SK-N-SH (cell line): ENCODE results near the gene PHC2. TPM values are rescaled to one million over a fixed set of nuclear protein-coding genes. Genes with fewer than 3 reads are reported as not detected.
"Not testable (repeated sequence)": the region's sequence is repeated elsewhere in the genome, so short reads cannot be mapped to it uniquely, and the experiment has no call there.

Experiments
- CTCF ChIA-PET: fragments of 300-600, 350-600 bp; formaldehyde crosslinking; extraction: SDS; loops from one replicate; lab custom pipeline; 2021; lab: Yijun Ruan, JAX
- POLR2A ChIA-PET: fragments of 350-600 bp; sonication (Branson Sonifier 250); formaldehyde crosslinking; extraction: SDS; loops from one replicate; lab custom pipeline; 2020; ENCODE audit warnings: antibody characterized with exemption, inconsistent platforms; lab: Yijun Ruan, JAX
- DNase-seq: peaks from one replicate; pipeline ENCODE4 v3.0.0; 2012
- H2AFZ ChIP-seq: fragments of 200-600 bp; sonication (generic); 2 replicates; pipeline ENCODE4 v1.8.1; 2016; ENCODE audit warnings: antibody characterized with exemption, mild to moderate bottlenecking, low read depth
- H3F3A ChIP-seq: fragments of 200-600 bp; sonication (generic); replicated peaks from 2 replicates; pipeline ENCODE3; 2016; ENCODE audit warnings: antibody characterized with exemption, mild to moderate bottlenecking; ENCODE audit not compliant: insufficient read depth
- H3K27ac ChIP-seq, 2 experiments: fragments of 200-500 bp in 1 of 2; fragments of 200-600 bp in 1 of 2; sonication (Bioruptor generic) in 1 of 2; sonication (generic), shearing (Covaris generic) in 1 of 2; 2 replicates each; pipeline versions ENCODE4 v1.5.1 to v1.6.1; 2014 to 2016; ENCODE audit warnings: low read depth in 2 of 2, inconsistent platforms in 1 of 2, low read length in 1 of 2, mild to moderate bottlenecking in 1 of 2, mixed read lengths in 1 of 2
- H3K27me3 ChIP-seq: fragments of 200-600 bp; sonication (generic), shearing (Covaris generic); 2 replicates; pipeline ENCODE4 v1.6.1; 2016; ENCODE audit warnings: mixed run types; ENCODE audit not compliant: insufficient read depth
- H3K36me3 ChIP-seq, 2 experiments: fragments of 200-500 bp in 1 of 2; fragments of 200-600 bp in 1 of 2; sonication (Bioruptor generic) in 1 of 2; sonication (generic) in 1 of 2; replicated peaks in 1 of 2; 2 replicates each; pipeline versions ENCODE3 to v1.5.1; 2014 to 2016; ENCODE audit warnings: low read length in 1 of 2, mild to moderate bottlenecking in 1 of 2; ENCODE audit not compliant: insufficient read depth in 2 of 2, control insufficient read depth in 1 of 2
- H3K4me1 ChIP-seq, 2 experiments: fragments of 200-500 bp in 1 of 2; fragments of 200-600 bp in 1 of 2; sonication (Bioruptor generic) in 1 of 2; sonication (generic), shearing (Covaris generic) in 1 of 2; 2 replicates each; pipeline versions ENCODE4 v1.5.1 to v1.6.1; 2014 to 2016; ENCODE audit warnings: low read depth in 1 of 2, low read length in 1 of 2, mixed run types in 1 of 2; ENCODE audit not compliant: insufficient read depth in 2 of 2, control insufficient read depth in 1 of 2
- H3K4me2 ChIP-seq: fragments of 200-600 bp; sonication (generic), shearing (Covaris generic); 2 replicates; pipeline ENCODE4 v1.6.1; 2017; ENCODE audit warnings: mixed run types
- H3K4me3 ChIP-seq, 2 experiments: fragments of 200-500 bp in 1 of 2; fragments of 200-600 bp in 1 of 2; sonication (Bioruptor generic) in 1 of 2; sonication (generic), shearing (Covaris generic) in 1 of 2; 2 replicates each; pipeline versions ENCODE4 v1.5.1 to v1.8.1; 2014 to 2016; ENCODE audit warnings: low read depth in 2 of 2, inconsistent platforms in 1 of 2, low read length in 1 of 2, mild to moderate bottlenecking in 1 of 2, mixed read lengths in 1 of 2, moderate library complexity in 1 of 2
- H3K79me2 ChIP-seq: fragments of 200-600 bp; sonication (generic); 2 replicates; pipeline ENCODE4 v1.8.1; 2017; ENCODE audit warnings: mild to moderate bottlenecking; ENCODE audit not compliant: insufficient read depth
- H3K9ac ChIP-seq: fragments of 200-600 bp; sonication (generic); 2 replicates; pipeline ENCODE4 v1.6.1; 2017; ENCODE audit warnings: mixed run types
- H3K9me2 ChIP-seq: fragments of 200-600 bp; sonication (generic); 2 replicates; pipeline ENCODE4 v1.6.1; 2017; ENCODE audit warnings: mixed run types
- H3K9me3 ChIP-seq: fragments of 200-600 bp; sonication (generic); 2 replicates; pipeline ENCODE4 v1.6.1; 2017; ENCODE audit warnings: mixed run types, mild to moderate bottlenecking, moderate library complexity
- H4K20me1 ChIP-seq: fragments of 200-600 bp; sonication (generic); 2 replicates; pipeline ENCODE4 v1.6.1; 2017; ENCODE audit warnings: mild to moderate bottlenecking, mixed run types; ENCODE audit not compliant: insufficient read depth
- EP300 ChIP-seq, 2 experiments: IDR thresholded peaks; 2 replicates each; pipeline versions ENCODE4 v1.4.0 to v1.6.1; 2012; ENCODE audit warnings: borderline replicate concordance in 1 of 2, low read depth in 1 of 2, low read length in 1 of 2
- EZH2phosphoT487 ChIP-seq: fragments of 200-600 bp; sonication (generic); IDR thresholded peaks from 2 replicates; pipeline ENCODE4 v1.6.1; 2017; ENCODE audit warnings: low read depth, mixed run types, mild to moderate bottlenecking, antibody characterized with exemption, moderate library complexity, borderline replicate concordance
- FOSL2 ChIP-seq: IDR thresholded peaks from 2 replicates; pipeline ENCODE4 v1.4.0; 2012; ENCODE audit warnings: low read depth, mild to moderate bottlenecking, moderate library complexity, borderline replicate concordance
- MXI1 ChIP-seq: IDR thresholded peaks from 2 replicates; pipeline ENCODE4 v1.6.1; 2012; ENCODE audit warnings: mild to moderate bottlenecking, low read depth, low read length, improper control_type of control experiment
- NFIC ChIP-seq: IDR thresholded peaks from 2 replicates; pipeline ENCODE4 v1.4.0; 2012; ENCODE audit warnings: borderline replicate concordance
- RFX5 ChIP-seq: IDR thresholded peaks from 2 replicates; pipeline ENCODE4 v1.6.1; 2012; ENCODE audit warnings: mild to moderate bottlenecking, improper control_type of control experiment, low read length
- ZBTB33 ChIP-seq: IDR thresholded peaks from 2 replicates; pipeline ENCODE4 v1.4.0; 2012; ENCODE audit warnings: low read depth, borderline replicate concordance
- WGBS: methylation state at CpG from one replicate; pipeline ENCODE4 v1.1.6; 2017; ENCODE audit warnings: low lambda C conversion rate; 5-methylcytosine and 5-hydroxymethylcytosine counted together
- polyA plus RNA-seq, 3 experiments: library from polyadenylated mRNA; depleted of rRNA; stranded (reverse); fragments of >200 nt; gene quantifications; 2 replicates each; pipeline ENCODE4 v1.2.3, GENCODE V29; 2012
- TF ChIP-seq, protein P1 (sequence below): IDR thresholded peaks from 2 replicates; pipeline ENCODE4 v1.6.1; 2012; ENCODE audit warnings: mild to moderate bottlenecking, low read depth, low read length, moderate library complexity
- TF ChIP-seq, protein P2 (sequence below): fragments of 150-350 bp; IDR thresholded peaks from 2 replicates; pipeline ENCODE4 v1.6.1; 2017; ENCODE audit warnings: antibody characterized with exemption, low read length, low read depth, borderline replicate concordance

PHC2 gene
- polyA plus RNA-seq, 1 of the 3 experiments (the other 2 are of a cell fraction), result 98.7 TPM

DNA sequence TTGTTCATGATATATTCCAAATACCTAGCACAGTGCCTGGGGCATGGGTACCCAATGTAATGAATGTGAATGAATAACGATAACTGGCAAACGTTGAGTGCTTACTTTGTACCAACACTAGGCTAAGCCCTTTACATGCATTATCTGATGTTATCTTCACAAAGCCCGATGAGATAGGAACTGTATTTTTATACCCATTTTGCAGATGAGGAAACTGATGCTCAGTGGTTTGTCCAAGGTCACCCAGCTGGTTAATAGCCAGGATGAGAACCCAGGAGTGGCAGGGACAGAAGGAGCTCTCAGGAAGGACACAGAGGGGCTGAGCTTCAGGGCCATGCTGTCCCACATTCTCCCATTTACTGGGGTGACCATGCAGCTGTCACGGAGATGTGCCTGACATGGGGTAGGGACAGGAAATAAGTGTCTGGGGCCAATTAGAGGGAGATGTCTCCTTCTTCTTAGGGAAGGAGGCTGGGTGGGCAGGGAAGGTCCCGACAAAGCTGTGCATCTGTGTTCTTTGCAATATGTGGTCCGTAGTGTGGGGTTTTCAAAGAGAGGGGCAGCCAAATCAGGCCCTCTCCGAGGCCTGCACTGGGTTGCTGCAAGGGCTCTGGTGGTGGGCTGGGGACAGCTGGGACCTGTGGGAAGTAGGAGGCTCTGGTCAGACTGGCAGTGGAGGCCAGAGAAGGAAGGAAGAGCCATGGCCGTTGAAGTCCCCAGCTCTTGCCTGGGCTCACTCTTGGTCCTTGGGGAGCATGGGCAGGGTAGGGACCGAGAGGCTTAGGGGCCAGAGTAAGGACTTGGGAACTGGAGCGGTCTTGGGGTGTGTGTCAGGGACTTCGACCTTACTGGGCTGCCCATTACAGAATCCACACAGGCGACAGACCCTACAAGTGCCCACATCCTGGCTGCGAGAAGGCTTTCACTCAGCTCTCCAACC lies 136.6 kb downstream of the PHC2 start:
- Histone ChIP-seq H3K4me2 (no peak overlapping the region), H3K79me2 (peaks cover 3% of the 10 kb centered on the region; the same call in 1 of the 2 replicates), H3K9me2 (no peaks in the 10 kb centered on the region), H4K20me1 (0 out of 2 replicates have a peak, but pooled peaks cover 8% of the 10 kb centered on the region), H3F3A (no peaks in the 10 kb centered on the region), H2AFZ (no peak overlapping the region), H3K27me3 (no peaks in the 10 kb centered on the region), H3K4me3 (no peak overlapping the region), H3K36me3 (peaks cover 21 to 48% of the 10 kb centered on the region in 2 experiments), H3K9ac (no peak overlapping the region), H3K27ac (no peak overlapping the region), H3K9me3 (no peaks in the 10 kb centered on the region), H3K4me1 (no peaks in the 10 kb centered on the region)
- no peak for DNase-seq
- ChIA-PET POLR2A (no interaction called here), CTCF (interaction anchor here (0.6 to 7.7 kb wide), 16 partner anchors 11 to 318 kb away, joined by 3 to 167 read pairs (median 4); partner anchors contain the start of genes A3GALT2 and ZSCAN20)
- TF ChIP-seq ZBTB33, result no peak
- WGBS, result 83% methylated on average over 10 of the region's 13 CpGs

GRCh38 chr1:33292726-33293340 lies 138.1 kb downstream of the PHC2 start:
- H3F3A ChIP-seq, result no peaks in the 10 kb centered on the region
- no peaks in the 10 kb centered on the region for H3K27me3 ChIP-seq
- DNase-seq, result no peak
- H3K9me3 ChIP-seq, result no peaks in the 10 kb centered on the region
- H3K79me2 ChIP-seq, result peaks cover 3% of the 10 kb centered on the region; the same call in 1 of the 2 replicates
- H3K9me2 ChIP-seq, result no peaks in the 10 kb centered on the region
- CTCF ChIA-PET, result interaction anchor here (1.2 to 7.7 kb wide), 3 partner anchors 28 to 176 kb away, joined by 3 to 167 read pairs (median 107); partner anchors contain the start of genes A3GALT2 and ZSCAN20
- POLR2A ChIA-PET, result no interaction called here
- no peak for TF ChIP-seq RFX5
- no peak for TF ChIP-seq FOSL2
- no peak for TF ChIP-seq EP300 (IDR thresholded peaks at IDR 0.05; ENCODE audit: borderline replicate concordance in 1 of 2, low read depth in 1 of 2, low read length in 1 of 2)
- TF ChIP-seq EZH2phosphoT487, result no peak
- no peak for TF ChIP-seq MXI1
- no peak for TF ChIP-seq NFIC
- TF ChIP-seq, protein P1, sequence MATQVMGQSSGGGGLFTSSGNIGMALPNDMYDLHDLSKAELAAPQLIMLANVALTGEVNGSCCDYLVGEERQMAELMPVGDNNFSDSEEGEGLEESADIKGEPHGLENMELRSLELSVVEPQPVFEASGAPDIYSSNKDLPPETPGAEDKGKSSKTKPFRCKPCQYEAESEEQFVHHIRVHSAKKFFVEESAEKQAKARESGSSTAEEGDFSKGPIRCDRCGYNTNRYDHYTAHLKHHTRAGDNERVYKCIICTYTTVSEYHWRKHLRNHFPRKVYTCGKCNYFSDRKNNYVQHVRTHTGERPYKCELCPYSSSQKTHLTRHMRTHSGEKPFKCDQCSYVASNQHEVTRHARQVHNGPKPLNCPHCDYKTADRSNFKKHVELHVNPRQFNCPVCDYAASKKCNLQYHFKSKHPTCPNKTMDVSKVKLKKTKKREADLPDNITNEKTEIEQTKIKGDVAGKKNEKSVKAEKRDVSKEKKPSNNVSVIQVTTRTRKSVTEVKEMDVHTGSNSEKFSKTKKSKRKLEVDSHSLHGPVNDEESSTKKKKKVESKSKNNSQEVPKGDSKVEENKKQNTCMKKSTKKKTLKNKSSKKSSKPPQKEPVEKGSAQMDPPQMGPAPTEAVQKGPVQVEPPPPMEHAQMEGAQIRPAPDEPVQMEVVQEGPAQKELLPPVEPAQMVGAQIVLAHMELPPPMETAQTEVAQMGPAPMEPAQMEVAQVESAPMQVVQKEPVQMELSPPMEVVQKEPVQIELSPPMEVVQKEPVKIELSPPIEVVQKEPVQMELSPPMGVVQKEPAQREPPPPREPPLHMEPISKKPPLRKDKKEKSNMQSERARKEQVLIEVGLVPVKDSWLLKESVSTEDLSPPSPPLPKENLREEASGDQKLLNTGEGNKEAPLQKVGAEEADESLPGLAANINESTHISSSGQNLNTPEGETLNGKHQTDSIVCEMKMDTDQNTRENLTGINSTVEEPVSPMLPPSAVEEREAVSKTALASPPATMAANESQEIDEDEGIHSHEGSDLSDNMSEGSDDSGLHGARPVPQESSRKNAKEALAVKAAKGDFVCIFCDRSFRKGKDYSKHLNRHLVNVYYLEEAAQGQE, result no peak
- TF ChIP-seq, protein P2, sequence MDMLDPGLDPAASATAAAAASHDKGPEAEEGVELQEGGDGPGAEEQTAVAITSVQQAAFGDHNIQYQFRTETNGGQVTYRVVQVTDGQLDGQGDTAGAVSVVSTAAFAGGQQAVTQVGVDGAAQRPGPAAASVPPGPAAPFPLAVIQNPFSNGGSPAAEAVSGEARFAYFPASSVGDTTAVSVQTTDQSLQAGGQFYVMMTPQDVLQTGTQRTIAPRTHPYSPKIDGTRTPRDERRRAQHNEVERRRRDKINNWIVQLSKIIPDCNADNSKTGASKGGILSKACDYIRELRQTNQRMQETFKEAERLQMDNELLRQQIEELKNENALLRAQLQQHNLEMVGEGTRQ, result no peak
- H3K27ac ChIP-seq, result no peak overlapping the region
- H3K4me3 ChIP-seq, result no peak overlapping the region
- no peaks in the 10 kb centered on the region for H3K4me1 ChIP-seq
- H4K20me1 ChIP-seq, result 0 out of 2 replicates have a peak, but pooled peaks cover 8% of the 10 kb centered on the region
- H3K4me2 ChIP-seq, result no peak overlapping the region
- WGBS, result 88% methylated on average over 11 of the region's 13 CpGs
- H3K9ac ChIP-seq, result no peak overlapping the region
- H2AFZ ChIP-seq, result no peak overlapping the region
- H3K36me3 ChIP-seq, result peaks cover 16 to 44% of the 10 kb centered on the region in 2 experiments

DNA sequence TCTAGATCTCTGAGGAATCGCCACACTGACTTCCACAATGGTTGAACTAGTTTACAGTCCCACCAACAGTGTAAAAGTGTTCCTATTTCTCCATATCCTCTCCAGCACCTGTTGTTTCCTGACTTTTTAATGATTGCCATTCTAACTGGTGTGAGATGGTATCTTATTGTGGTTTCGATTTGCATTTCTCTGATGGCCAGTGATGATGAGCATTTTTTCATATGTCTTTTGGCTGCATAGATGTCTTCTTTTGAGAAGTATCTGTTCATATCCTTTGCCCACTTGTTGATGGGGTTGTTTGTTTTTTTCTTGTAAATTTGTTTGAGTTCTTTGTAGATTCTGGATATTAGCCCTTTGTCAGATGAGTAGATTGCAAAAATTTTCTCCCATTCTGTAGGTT lies 140.3 kb downstream of the PHC2 start:
- H3K36me3 ChIP-seq, result peaks cover 12 to 35% of the 10 kb centered on the region in 2 experiments
- CTCF ChIA-PET, H3K9me2 ChIP-seq, DNase-seq, H4K20me1 ChIP-seq, H3K79me2 ChIP-seq, H2AFZ ChIP-seq, H3K4me3 ChIP-seq, H3K4me1 ChIP-seq, H3K9ac ChIP-seq, H3K9me3 ChIP-seq, H3K27ac ChIP-seq, H3K4me2 ChIP-seq, POLR2A ChIA-PET, H3K27me3 ChIP-seq, H3F3A ChIP-seq: not testable (repeated sequence)
- WGBS, result 96% methylated on average over 1 of the region's 2 CpGs
